Stimulated activated CD8-positive, alpha-beta memory T cell treated with anti-CD3 and anti-CD28 coated beads, Interleukin-7, amount 100 ng/mL, for 48 hours (primary cell): ENCODE measurements around the gene SP140.

Experiments used
- DNase-seq, 2 donors: peaks; one replicate each; pipeline ENCODE4 v3.0.0-alpha.2; 2020; ENCODE audit warnings: low read depth in 1 of 2; ENCODE audit errors: extremely low read depth in 1 of 2

SP140 gene

GRCh38 chr2:230360028-230360427 is 134.5 kb downstream of the SP140 start:
- DNase-seq = no peak

DNA sequence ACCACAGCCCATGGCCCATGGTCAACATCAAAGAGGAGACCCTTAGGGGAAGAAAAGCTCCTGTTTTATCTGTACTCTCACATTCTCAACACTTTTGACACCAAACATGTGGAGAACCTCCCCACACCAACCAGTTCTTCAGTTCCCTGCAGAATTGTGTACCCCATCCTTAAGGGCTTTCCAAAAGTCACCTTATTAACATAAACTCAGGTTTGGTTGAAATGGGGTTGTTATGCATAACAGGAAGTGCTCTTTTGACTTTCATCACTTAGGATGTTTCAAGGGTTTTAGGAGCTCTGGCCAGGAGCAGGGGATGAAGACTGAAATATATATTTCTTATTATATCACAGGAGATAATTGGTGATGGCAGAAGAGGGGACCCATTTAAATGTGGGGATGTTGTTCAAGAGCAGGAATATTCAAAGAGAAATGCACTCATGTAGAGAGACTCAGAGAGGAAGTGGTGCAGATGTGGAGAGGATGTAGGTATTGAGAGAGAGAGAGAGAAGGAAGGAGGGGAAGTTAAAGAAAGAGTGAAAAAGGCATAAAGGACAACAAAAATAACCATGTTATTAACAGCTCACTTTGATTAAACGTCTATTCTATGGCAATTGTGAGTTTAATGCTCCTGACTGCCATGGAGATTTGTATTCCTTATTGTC is 136.6 kb downstream of the SP140 start:
- DNase-seq = no peak
